MG63 (cell line): ENCODE measurements around the gene PHF23. TPM values are rescaled to one million over a fixed set of nuclear protein-coding genes. Genes with fewer than 3 reads are reported as not detected.
A peak's percentile ranks its signal among the peaks of the same experiment; 100 is the strongest.

ENCODE experiments used
- DNase-seq: peaks from one replicate; pipeline ENCODE4 v3.0.0-alpha.2; 2020
- H3K27me3 ChIP-seq: fragments of 250-450 bp; sonication (Bioruptor Pico); 2 replicates; pipeline ENCODE4 v1.5.1; 2020; ENCODE audit warnings: mild to moderate bottlenecking, moderate library complexity
- H3K36me3 ChIP-seq: fragments of 250-450 bp; sonication (Bioruptor Pico); 2 replicates; pipeline ENCODE4 v1.5.1; 2020; ENCODE audit warnings: mild to moderate bottlenecking, moderate library complexity
- H3K4me3 ChIP-seq: fragments of 250-450 bp; sonication (Bioruptor Pico); 2 replicates; pipeline ENCODE4 v1.5.1; 2020; ENCODE audit warnings: mild to moderate bottlenecking, moderate library complexity
- H3K9me3 ChIP-seq: fragments of 250-450 bp; sonication (Bioruptor Pico); 2 replicates; pipeline ENCODE4 v1.5.1; 2020; ENCODE audit warnings: mild to moderate bottlenecking, moderate library complexity
- total RNA-seq: library from RNA; depleted of rRNA; stranded (reverse); fragments of >200 nt; shearing (Covaris generic); gene quantifications from 2 replicates; pipeline ENCODE4 v1.2.3, GENCODE V29; 2014; ENCODE audit warnings: low replicate concordance

PHF23 gene
- total RNA-seq, 1 experiment from 2014 or later, result 62.7 TPM

- no peak for DNase-seq
- Histone ChIP-seq H3K4me3 (no peak overlapping the region), H3K27me3 (no peaks in the 10 kb centered on the region), H3K9me3 (no peaks in the 10 kb centered on the region), H3K36me3 (peaks cover 33% of the 10 kb centered on the region)
Measured at GRCh38 chr17:7218758-7219157, 20.5 kb downstream of the PHF23 start.

GRCh38 chr17:7218166-7218565 lies 21.1 kb downstream of the PHF23 start:
- Histone ChIP-seq H3K36me3 (peaks cover 27% of the 10 kb centered on the region), H3K4me3 (no peak overlapping the region), H3K27me3 (no peaks in the 10 kb centered on the region), H3K9me3 (no peaks in the 10 kb centered on the region)
- no peak for DNase-seq

DNA sequence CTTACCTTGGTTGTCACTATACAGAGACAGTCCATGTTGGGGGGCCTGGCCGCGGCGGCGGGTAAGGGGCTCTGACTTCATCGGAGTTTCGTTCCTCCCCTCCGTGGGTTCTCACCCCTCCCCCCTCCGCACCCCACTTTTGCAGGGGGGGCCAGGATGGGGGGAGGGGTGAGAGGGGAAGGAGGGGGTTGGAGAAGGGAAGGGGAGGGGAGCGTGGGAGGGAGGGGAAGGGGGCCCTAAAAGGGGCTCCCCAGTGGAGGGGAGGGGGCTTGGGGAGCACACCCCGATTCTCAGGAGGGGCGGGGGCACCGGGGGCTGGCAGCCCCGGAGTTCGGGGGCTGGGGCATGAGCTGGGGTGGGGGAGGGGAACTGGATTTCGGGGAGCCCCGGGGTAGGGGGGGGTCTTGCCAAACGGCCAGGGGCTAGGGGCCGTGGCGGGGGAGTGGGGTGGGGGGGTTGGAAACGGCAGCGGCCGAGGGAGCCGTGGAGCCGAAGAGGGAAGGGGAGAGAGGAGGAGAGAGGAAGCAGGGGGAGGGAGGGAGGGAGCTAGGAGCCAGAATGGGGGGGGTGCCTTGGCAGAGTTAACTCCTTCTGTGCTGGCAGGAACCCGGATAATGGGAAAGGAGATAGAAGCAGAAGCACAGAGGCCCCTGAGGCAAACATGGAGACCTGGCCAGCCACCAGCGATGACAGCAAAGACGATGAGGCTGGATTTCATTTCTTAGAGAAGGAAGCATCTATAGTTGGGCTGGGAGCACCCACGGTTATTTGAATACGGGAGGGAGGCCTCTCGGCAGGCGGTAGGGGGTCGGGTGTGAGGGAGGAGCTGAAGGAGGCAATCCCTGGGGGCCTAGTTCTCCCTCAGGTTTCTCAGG lies 21.9 kb downstream of the PHF23 start:
- no peaks in the 10 kb centered on the region for H3K9me3 ChIP-seq
- DNase-seq, result peak; percentile 67

GRCh38 chr17:7216242-7217112 lies 22.8 kb downstream of the PHF23 start:
- DNase-seq, result no peak
- no peaks in the 10 kb centered on the region for H3K27me3 ChIP-seq

More for the DNA sequence above, 21.9 kb downstream of the PHF23 start:
- Histone ChIP-seq H3K4me3 (peak overlapping the region; percentile 50), H3K36me3 (peaks cover 21% of the 10 kb centered on the region), H3K27me3 (no peaks in the 10 kb centered on the region)

DNA sequence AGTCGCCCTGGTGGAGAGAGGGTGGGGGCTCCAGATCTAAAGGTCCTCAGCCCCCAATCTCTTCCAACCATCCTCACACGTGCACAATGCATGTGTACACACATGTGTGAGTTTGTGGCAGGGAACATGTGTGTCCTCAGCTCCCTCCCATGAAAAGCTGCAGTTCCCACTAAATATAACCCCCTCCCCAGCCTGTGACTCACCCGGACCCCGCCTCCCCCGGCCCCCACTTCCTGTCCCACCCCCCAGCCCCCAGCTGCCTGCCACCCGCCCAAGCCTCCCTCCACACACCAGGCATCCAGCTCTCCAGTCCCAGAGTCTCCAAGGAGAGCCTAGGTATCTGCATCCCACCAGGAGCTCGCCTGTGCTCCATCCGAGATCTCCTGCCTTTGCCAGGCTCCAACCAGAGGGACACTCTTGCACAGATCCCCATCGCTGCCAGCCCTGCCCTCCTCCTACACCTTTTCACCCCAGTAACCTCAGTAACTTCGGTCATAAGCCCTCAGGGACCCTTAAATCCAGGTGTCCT lies 23.5 kb downstream of the PHF23 start:
- H3K36me3 ChIP-seq, result peaks cover 6% of the 10 kb centered on the region
- H3K9me3 ChIP-seq, result no peaks in the 10 kb centered on the region
- H3K27me3 ChIP-seq, result no peaks in the 10 kb centered on the region
- no peak for DNase-seq
- H3K4me3 ChIP-seq, result peak overlapping the region; percentile 50

More at GRCh38 chr17:7216242-7217112, 22.8 kb downstream of the PHF23 start:
- H3K4me3 ChIP-seq, result peak overlapping the region; percentile 50
- H3K9me3 ChIP-seq, result no peaks in the 10 kb centered on the region
- peaks cover 14% of the 10 kb centered on the region for H3K36me3 ChIP-seq

GRCh38 chr17:7215136-7215638 lies 24.1 kb downstream of the PHF23 start:
- no peak for DNase-seq
- no peaks in the 10 kb centered on the region for H3K9me3 ChIP-seq

DNA sequence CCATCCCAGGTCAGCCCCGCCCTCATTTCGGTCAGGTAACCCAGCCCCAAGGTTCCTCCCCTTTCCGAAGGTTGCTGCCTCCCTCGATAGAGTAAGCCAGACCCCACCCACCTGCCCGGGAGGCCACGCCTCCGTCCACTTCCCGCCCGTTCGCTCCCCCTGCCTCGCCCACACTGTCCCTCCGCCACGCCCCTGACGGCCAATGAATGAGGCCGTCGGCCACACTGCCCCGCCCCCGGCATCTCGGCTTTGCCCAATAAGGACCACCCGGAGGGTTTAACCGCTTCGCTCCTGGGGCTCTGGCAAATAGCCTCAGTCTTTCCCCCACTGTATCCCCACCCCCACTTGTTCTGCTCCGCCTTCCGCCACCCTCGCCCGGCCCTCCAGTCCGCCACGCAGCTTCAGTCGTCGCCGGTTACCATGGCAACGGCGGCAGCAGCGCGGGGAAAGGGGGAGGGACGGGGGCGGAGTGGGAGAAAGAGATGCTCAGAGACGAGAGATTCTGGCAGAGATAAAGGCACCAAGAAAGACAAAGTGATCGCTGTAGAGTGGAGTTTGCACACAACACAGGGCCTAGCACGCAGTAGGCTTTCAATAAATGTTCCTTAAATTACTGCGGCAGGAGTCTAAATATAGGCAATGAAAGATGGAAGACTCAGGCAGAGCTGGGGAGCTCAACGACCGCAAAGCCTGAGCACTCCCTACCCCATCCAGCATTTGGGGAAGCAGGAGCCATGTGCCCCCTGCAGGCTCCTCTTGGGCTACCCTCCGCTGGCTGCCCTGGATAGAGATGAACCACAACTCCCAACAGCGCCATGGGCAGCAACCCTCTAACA lies 24.7 kb downstream of the PHF23 start:
- Histone ChIP-seq H3K36me3 (no peaks in the 10 kb centered on the region), H3K4me3 (peak overlapping the region; percentile 43), H3K9me3 (no peaks in the 10 kb centered on the region), H3K27me3 (no peaks in the 10 kb centered on the region)
- DNase-seq, result peak; percentile 90

More at GRCh38 chr17:7215136-7215638, 24.1 kb downstream of the PHF23 start:
- peaks cover 1% of the 10 kb centered on the region for H3K36me3 ChIP-seq
- peak overlapping the region; percentile 43 for H3K4me3 ChIP-seq
- H3K27me3 ChIP-seq, result no peaks in the 10 kb centered on the region

DNA sequence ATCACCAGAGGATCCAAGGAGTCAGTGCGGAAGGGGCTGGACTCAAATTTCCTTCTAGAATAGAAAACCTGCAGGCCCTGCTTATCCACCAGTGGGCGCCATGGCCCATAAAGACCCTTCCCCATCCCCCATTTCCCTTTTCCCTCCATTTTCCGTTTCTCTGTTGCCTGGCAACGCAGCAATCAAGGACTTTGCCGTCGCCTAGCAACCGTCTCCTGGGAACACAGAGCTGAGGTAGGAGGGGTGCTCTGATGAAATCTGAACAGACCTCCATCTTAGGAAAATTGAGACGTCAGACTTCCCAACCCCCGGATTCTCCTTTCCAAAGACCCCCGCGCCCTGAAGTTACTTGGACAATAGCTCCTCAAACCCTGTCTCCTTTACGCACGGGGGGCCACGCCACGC lies 25.4 kb downstream of the PHF23 start:
- Histone ChIP-seq H3K27me3 (no peaks in the 10 kb centered on the region), H3K9me3 (no peaks in the 10 kb centered on the region), H3K4me3 (peak overlapping the region; percentile 43), H3K36me3 (no peaks in the 10 kb centered on the region)
- peak; percentile 26 for DNase-seq

- no peak for DNase-seq
- Histone ChIP-seq H3K36me3 (no peaks in the 10 kb centered on the region), H3K9me3 (no peaks in the 10 kb centered on the region), H3K4me3 (no peak overlapping the region), H3K27me3 (no peaks in the 10 kb centered on the region)
Measured at GRCh38 chr17:7211491-7212273, 27.6 kb downstream of the PHF23 start.

DNA sequence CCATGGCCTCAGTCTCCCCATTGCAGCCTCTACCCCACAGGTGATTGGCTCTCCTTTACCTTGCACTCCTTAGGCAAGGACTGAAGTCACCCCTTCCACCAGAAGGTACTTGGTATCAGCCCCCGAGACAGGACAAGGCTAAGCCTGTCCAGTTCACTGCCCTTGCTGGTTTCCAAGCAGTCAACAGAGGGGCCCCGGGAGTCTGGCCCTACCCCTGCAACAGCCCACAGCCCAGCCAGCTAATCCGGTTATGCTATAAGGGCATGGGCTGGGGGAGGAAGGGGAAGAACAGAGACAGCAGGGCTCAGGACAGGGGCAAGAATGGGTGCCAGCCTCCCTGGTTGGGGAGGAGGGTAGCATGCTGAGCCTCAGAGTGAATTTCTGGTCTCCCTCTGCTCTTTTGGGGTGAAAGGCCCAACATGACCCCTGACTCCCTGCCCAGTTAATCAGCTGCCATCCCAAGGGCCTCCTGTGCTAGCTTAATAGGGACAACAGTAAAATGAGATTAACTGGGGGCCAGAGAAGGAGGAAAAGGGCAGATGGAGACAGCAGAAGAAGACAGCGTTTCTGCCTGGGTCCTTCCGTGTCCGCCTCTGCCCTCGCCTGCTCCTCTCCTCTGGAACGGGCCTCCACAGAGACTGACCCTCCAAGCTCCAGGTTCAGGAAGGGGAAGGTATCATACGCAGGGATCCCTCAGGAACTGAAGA lies 30.4 kb downstream of the PHF23 start:
- Histone ChIP-seq H3K27me3 (no peaks in the 10 kb centered on the region), H3K36me3 (no peaks in the 10 kb centered on the region), H3K9me3 (no peaks in the 10 kb centered on the region), H3K4me3 (no peak overlapping the region)
- DNase-seq, result no peak

- Histone ChIP-seq H3K9me3 (no peaks in the 10 kb centered on the region), H3K4me3 (no peak overlapping the region), H3K36me3 (no peaks in the 10 kb centered on the region), H3K27me3 (no peaks in the 10 kb centered on the region)
- no peak for DNase-seq
Measured at GRCh38 chr17:7208027-7208571, 31.2 kb downstream of the PHF23 start.

DNA sequence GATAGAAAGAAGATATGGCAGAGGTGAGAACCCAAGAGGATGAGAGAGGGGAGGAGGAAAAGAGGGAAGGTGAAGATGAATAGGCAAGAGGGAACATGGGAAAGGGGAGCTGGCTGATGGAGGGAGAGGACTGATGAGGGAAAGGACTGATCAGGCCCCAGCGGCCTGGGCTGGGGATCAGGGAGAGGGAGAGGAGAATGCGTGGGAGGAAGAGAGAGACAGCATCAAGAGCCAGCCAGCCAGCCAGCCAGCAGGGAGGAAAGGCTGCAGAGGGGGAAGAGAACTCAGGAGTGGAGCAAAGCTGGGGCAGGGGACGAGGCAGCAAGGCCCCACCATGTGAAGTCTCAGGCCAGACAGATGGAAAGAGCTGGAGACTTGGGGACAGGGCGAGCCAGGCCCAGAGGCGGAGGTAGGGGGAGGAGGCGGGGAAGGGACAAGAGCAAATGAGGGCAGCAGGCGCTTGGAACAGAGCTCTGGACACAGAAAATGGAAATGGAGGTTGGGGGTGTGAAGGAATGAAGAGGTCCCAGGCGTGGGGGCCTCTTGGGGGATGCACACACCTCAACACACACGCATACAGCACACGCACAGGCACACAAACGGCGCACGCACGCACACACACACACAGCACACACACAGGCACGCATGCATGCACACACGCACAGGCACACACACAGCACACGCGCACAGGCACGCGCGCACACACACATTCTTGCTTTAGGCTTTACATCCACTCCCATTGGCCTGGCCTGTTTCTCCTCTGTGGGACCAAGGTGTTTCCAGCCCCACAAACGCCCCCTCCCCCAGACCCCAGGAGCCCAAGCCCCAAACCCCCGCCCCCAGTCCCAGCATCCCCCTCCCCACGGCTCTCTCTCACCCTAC lies 31.9 kb downstream of the PHF23 start:
- DNase-seq, result no peak
- no peaks in the 10 kb centered on the region for H3K36me3 ChIP-seq
- H3K9me3 ChIP-seq, result no peaks in the 10 kb centered on the region
- H3K27me3 ChIP-seq, result no peaks in the 10 kb centered on the region
- H3K4me3 ChIP-seq, result no peak overlapping the region

- no peaks in the 10 kb centered on the region for H3K9me3 ChIP-seq
- no peak for DNase-seq
- no peaks in the 10 kb centered on the region for H3K27me3 ChIP-seq
- H3K36me3 ChIP-seq, result no peaks in the 10 kb centered on the region
- H3K4me3 ChIP-seq, result no peak overlapping the region
Measured at GRCh38 chr17:7205561-7205960, 33.7 kb downstream of the PHF23 start.
